ENCODE measurements around the gene SUSD2. TPM values are rescaled to one million over a fixed set of nuclear protein-coding genes. Genes with fewer than 3 reads are reported as not detected.

SUSD2 gene
- polyA plus RNA-seq, 1 experiment = 0.63 TPM

- DNase-seq (ENCODE audit: low read depth, low spot score) = no peak
- Histone ChIP-seq H3K27ac (ENCODE audit: low read depth, low read length) (no peak overlapping the region), H3K4me3 (ENCODE audit: low read depth, low read length) (no peak overlapping the region), H3K27me3 (ENCODE audit: control insufficient read depth, insufficient read depth, low read length) (no peaks in the 10 kb centered on the region), H3K9me3 (ENCODE audit: control insufficient read depth, insufficient read depth, low read length) (no peaks in the 10 kb centered on the region)
- TF ChIP-seq CTCF (IDR thresholded peaks at IDR 0.05; ENCODE audit: low read depth, low read length) = no peak; the same call in 1 of the 2 replicates
- POLR2A ChIA-PET = no interaction called here
- CTCF ChIA-PET = no interaction called here
Observed at GRCh38 chr22:24138649-24139420, 42.5 kb upstream of the SUSD2 start.

- H3K27me3 ChIP-seq (ENCODE audit: control insufficient read depth, insufficient read depth, low read length) = no peaks in the 10 kb centered on the region
- POLR2A ChIA-PET = no interaction called here
- DNase-seq (ENCODE audit: low read depth, low spot score) = no peak
- CTCF ChIA-PET = interaction anchor here (0.7 to 1.9 kb wide), 2 partner anchors 16 to 33 kb away, joined by 3 to 8 read pairs; no protein-coding TSS in a partner anchor
- H3K4me3 ChIP-seq (ENCODE audit: low read depth, low read length) = no peak overlapping the region
- H3K9me3 ChIP-seq (ENCODE audit: control insufficient read depth, insufficient read depth, low read length) = no peaks in the 10 kb centered on the region
- no peak overlapping the region for H3K27ac ChIP-seq (ENCODE audit: low read depth, low read length)
- TF ChIP-seq CTCF (IDR thresholded peaks at IDR 0.05; ENCODE audit: low read depth, low read length) = no peak
Observed at GRCh38 chr22:24140357-24140756, 40.9 kb upstream of the SUSD2 start.

GRCh38 chr22:24141586-24141985 lies 39.7 kb upstream of the SUSD2 start:
- Histone ChIP-seq H3K4me3 (ENCODE audit: low read depth, low read length) (no peak overlapping the region), H3K27me3 (ENCODE audit: control insufficient read depth, insufficient read depth, low read length) (no peaks in the 10 kb centered on the region), H3K27ac (ENCODE audit: low read depth, low read length) (no peak overlapping the region), H3K9me3 (ENCODE audit: control insufficient read depth, insufficient read depth, low read length) (no peaks in the 10 kb centered on the region)
- no peak for TF ChIP-seq CTCF (IDR thresholded peaks at IDR 0.05; ENCODE audit: low read depth, low read length)
- CTCF ChIA-PET = interaction anchor here (1.9 kb wide), 1 partner anchor 15 kb away, joined by 8 read pairs; no protein-coding TSS in a partner anchor
- POLR2A ChIA-PET = interaction anchor here (0.7 kb wide), 1 partner anchor 9 kb away, joined by 3 read pairs; no protein-coding TSS in a partner anchor
- DNase-seq (ENCODE audit: low read depth, low spot score) = no peak

GRCh38 chr22:24142241-24142640 lies 39.0 kb upstream of the SUSD2 start:
- DNase-seq (ENCODE audit: low read depth, low spot score) = no peak
- Histone ChIP-seq H3K9me3 (ENCODE audit: control insufficient read depth, insufficient read depth, low read length) (no peaks in the 10 kb centered on the region), H3K4me3 (ENCODE audit: low read depth, low read length) (no peak overlapping the region), H3K27me3 (ENCODE audit: control insufficient read depth, insufficient read depth, low read length) (no peaks in the 10 kb centered on the region), H3K27ac (ENCODE audit: low read depth, low read length) (no peak overlapping the region)
- no peak for TF ChIP-seq CTCF (IDR thresholded peaks at IDR 0.05; ENCODE audit: low read depth, low read length)
- CTCF ChIA-PET = no interaction called here
- POLR2A ChIA-PET = interaction anchor here (0.7 kb wide), 1 partner anchor 10 kb away, joined by 3 read pairs; no protein-coding TSS in a partner anchor

GRCh38 chr22:24142831-24143230 lies 38.5 kb upstream of the SUSD2 start:
- Histone ChIP-seq H3K4me3 (ENCODE audit: low read depth, low read length) (no peak overlapping the region), H3K27me3 (ENCODE audit: control insufficient read depth, insufficient read depth, low read length) (no peaks in the 10 kb centered on the region), H3K27ac (ENCODE audit: low read depth, low read length) (peak overlapping the region; percentile 11), H3K9me3 (ENCODE audit: control insufficient read depth, insufficient read depth, low read length) (no peaks in the 10 kb centered on the region)
- DNase-seq (ENCODE audit: low read depth, low spot score) = no peak
- POLR2A ChIA-PET = no interaction called here
- CTCF ChIA-PET = no interaction called here
- no peak for TF ChIP-seq CTCF (IDR thresholded peaks at IDR 0.05; ENCODE audit: low read depth, low read length)

Measured in AG04450 (cell line).